Peyer's patch (tissue), 4 donors: ENCODE measurements around the gene SLC22A6.

ENCODE experiments used
- CTCF ChIP-seq, 6 experiments: fragments of 450-650 bp in 4 of 6; fragments of 200-600 bp in 2 of 6; sonication (generic) in 1 of 6; IDR thresholded peaks; one replicate each; pipeline ENCODE4 v1.5.1; 2017 to 2019; ENCODE audit warnings: antibody characterized with exemption in 6 of 6, mild to moderate bottlenecking in 3 of 6, moderate library complexity in 1 of 6
- POLR2A ChIP-seq, 2 donors: fragments of 450-650 bp; IDR thresholded peaks; one replicate each; pipeline ENCODE4 v1.5.1; 2017; ENCODE audit warnings: antibody characterized with exemption in 2 of 2, mild to moderate bottlenecking in 2 of 2, moderate library complexity in 2 of 2

GRCh38 chr11:62974848-62975522 is 9.8 kb downstream of the SLC22A6 start:
- TF ChIP-seq CTCF (IDR thresholded peaks at IDR 0.05) (peak in 4 of 6 experiments; percentile 40 to 77 (median 66)), POLR2A (IDR thresholded peaks at IDR 0.05) (no peak)
